GM19395 (cell line): ENCODE results near the gene VSTM2L.
"Not testable (repeated sequence)": the region's sequence is repeated elsewhere in the genome, so short reads cannot be mapped to it uniquely, and the experiment has no call there.

ENCODE experiments used
- ATAC-seq: cut with Tn5 transposase; IDR thresholded peaks from one replicate; pipeline ENCODE4 v1.9.1; 2021; ENCODE audit warnings: mild to moderate bottlenecking, moderate library complexity; ENCODE audit not compliant: unreplicated experiment

VSTM2L gene

GRCh38 chr20:37958856-37959520 lies 56.1 kb downstream of the VSTM2L start:
- no peak for ATAC-seq

- no peak for ATAC-seq
These were observed 58.1 kb downstream of the VSTM2L start for GRCh38 chr20:37961066-37961465.

- not testable (repeated sequence) for ATAC-seq
These were observed 60.6 kb downstream of the VSTM2L start for GRCh38 chr20:37963483-37963882.

GRCh38 chr20:37968841-37969401 lies 66.0 kb downstream of the VSTM2L start:
- no peak for ATAC-seq

GRCh38 chr20:37969949-37970855 lies 67.3 kb downstream of the VSTM2L start:
- no peak for ATAC-seq

- no peak for ATAC-seq
These were observed 67.9 kb downstream of the VSTM2L start for GRCh38 chr20:37970856-37971245.

- ATAC-seq, result no peak
These were observed 68.7 kb downstream of the VSTM2L start for GRCh38 chr20:37971561-37972127.

GRCh38 chr20:37972256-37973058 lies 69.5 kb downstream of the VSTM2L start:
- ATAC-seq, result no peak

GRCh38 chr20:37973059-37973910 lies 70.4 kb downstream of the VSTM2L start:
- no peak for ATAC-seq

- ATAC-seq, result no peak
These were observed 74.0 kb downstream of the VSTM2L start for GRCh38 chr20:37976887-37977286.

GRCh38 chr20:37977338-37977737 lies 74.4 kb downstream of the VSTM2L start:
- no peak for ATAC-seq

- no peak for ATAC-seq
These were observed 74.9 kb downstream of the VSTM2L start for GRCh38 chr20:37977786-37978185.

GRCh38 chr20:37979021-37979985 lies 76.4 kb downstream of the VSTM2L start:
- no peak for ATAC-seq

- no peak for ATAC-seq
These were observed 77.5 kb downstream of the VSTM2L start for GRCh38 chr20:37980383-37980782.

- ATAC-seq, result no peak
These were observed 77.9 kb downstream of the VSTM2L start for GRCh38 chr20:37980876-37981275.

GRCh38 chr20:37981568-37981967 lies 78.6 kb downstream of the VSTM2L start:
- no peak for ATAC-seq

GRCh38 chr20:37983286-37983685 lies 80.4 kb downstream of the VSTM2L start:
- no peak for ATAC-seq

- ATAC-seq, result no peak
These were observed 81.3 kb downstream of the VSTM2L start for GRCh38 chr20:37984018-37984785.
